ENCODE results near the gene NAGLU.

DNA sequence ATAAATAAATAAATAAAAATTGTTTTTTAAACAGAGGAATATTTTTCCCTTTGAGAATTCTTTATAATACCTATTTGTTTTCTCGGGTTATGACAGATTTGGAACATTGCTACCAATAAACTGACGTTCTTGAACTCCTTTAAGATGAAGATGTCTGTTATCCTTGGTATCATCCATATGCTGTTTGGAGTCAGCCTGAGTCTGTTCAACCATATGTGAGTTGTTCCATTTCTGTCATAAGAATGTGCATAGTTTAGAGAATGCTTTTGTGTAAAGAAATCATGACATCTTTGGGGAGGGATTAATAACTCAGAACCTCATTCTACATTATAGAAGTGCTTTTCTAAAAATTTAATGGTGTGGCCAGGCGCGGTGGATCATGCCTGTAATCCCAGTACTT lies 37.2 kb upstream of the NAGLU start:
- no peak for TF ChIP-seq CTCF (IDR thresholded peaks at IDR 0.05; ENCODE audit: insufficient read depth, low read length, poor library complexity, severe bottlenecking)
- TF ChIP-seq EZH2phosphoT487 (conservative IDR thresholded peaks at IDR 0.05; ENCODE audit: low read length) = no peak

All from SU-DHL-6 (cell line).